Smooth muscle cell of the brain vasculature (primary cell): Measurements from ENCODE around the gene FOXC1.

ENCODE experiments used
- DNase-seq: peaks from one replicate; pipeline ENCODE4 v3.0.0-alpha.2; 2012; ENCODE audit warnings: low read depth, low spot score

The FOXC1 gene

DNA sequence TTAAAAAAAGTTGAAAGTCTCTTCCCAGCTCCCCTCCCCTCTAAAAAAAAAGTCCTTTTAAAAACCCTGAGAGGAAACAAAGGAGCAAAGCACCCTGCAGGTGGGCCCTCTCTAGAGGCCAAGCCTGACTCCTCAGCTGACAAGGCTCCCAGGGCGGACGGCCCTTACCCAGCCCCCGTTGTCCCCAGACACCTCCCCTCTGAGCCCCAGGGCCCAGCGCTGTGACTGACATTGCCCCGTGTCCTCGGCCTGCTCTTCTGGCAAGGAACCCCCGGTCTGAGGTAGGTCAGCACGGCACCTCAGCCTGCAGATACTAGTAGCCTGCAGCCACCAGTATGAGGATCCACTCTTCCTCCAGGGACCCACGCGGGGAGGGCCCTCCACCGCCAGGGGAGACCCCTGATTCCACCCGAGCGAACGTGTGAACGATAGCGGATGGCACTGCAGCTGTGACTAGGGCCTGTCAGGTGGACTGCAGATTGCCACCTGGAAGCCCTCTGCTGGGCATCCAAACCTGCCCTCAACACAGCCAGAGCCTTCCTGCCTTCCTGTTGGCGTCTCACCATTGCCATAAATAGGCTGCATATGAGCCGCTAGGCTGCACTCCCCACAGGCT lies 34.2 kb downstream of the FOXC1 start:
- DNase-seq: no peak

DNA sequence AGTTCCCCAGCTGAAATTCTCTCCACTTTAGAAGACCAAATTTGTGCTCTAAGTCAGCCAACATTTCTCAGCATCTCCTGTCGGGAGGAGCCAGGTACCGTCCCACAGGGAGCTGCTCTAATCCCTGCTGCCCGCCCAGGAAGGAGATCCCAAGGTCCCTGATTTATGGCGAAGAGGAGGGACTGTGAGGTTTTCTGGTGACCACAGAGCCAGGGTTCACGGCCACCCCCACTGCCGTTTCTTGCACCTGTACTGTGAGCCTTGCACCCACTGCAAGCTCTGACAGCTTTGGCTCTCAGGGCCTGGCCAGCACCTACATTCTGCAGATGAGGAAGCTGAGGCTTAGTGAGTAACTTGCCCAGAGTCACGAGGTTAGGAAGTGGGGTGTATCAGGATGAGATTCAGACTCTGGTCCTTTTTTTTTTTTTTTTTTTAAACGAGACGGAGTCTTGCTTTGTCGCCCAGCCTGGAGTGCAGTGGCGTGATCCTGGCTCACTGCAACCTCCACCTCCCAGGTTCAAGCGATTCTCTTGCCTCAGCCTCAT lies 34.9 kb downstream of the FOXC1 start:
- no peak for DNase-seq

GRCh38 chr6:1645466-1646185 lies 35.9 kb downstream of the FOXC1 start:
- no peak for DNase-seq

DNA sequence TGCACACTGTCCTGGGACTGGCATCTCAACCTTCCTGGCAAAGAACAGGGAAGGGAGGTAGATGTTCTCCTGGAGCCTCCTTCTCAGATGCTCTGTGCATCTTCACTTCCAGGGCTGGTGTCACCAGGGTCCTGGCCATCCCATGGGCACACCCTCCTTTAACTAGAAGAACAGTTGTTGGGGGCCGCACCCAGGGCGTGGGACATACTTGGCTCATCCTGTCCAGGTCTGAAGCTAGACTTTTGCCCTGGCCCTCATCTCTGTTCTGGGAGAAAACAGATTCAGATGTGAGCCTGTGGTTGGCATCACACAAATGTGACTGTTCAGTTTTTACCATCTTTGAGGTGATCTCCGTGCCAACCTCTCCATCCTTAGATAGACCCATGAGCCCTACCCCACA lies 41.6 kb downstream of the FOXC1 start:
- no peak for DNase-seq

- DNase-seq: no peak
These were observed 43.1 kb downstream of the FOXC1 start for GRCh38 chr6:1652842-1653241.

- DNase-seq: no peak
These were observed 44.3 kb downstream of the FOXC1 start for GRCh38 chr6:1654054-1654453.

- no peak for DNase-seq
These were observed 47.5 kb downstream of the FOXC1 start for GRCh38 chr6:1657116-1657770.

DNA sequence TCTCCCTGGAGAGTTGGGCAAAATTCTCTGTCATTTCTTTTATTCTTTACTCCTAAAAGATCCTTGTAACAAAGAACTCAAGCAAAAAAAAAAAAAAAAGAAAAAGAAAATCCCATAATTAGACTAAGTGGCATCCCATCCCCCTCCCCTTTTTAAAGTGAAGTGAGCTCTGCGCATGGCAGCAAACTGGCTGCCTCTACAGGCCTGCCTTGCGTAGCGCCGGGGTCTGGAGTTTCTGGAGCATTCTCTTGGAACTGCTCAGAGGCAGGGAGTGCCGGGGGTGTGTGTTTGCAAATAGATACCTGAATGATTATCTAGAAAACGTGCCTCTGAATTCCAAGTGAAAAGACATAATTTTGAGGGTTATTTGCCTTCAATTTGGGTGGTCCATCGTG lies 48.1 kb downstream of the FOXC1 start:
- no peak for DNase-seq

DNA sequence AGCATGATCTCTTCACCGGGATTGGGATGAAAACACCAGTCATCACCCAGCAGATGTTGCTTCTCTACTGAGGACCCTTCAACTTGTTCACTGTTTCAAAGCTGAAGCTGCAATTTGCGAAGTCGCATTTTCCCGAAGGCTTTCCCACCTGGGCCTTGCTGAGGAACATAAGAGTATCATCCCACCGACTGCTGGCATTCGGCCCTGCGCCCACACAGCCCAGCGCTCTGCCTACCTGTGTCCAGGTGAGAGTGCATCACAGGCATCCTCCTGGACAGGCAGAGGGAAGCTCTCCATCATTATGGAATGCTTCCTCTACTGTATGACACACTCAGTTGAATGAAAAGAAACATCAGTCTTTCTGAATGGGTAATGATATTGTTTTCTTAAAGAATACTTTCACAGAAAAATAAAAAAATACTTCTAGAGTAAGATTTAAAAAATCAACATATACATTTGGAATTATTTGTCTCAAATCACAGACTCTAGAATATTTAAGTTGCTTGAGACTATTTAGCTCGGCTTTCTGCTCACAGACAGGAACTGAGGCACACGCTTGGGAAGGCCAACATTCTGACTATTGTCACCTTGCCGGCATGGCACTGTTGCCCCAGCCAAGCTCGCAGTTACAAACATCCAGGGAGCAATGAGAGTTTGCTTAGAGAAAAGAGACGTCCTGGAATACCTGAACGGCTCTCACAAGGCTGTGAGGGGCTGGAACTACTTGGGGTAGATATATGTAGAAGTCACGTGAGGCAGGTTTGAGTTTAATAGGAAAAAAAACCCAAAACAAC lies 48.7 kb downstream of the FOXC1 start:
- no peak for DNase-seq

- no peak for DNase-seq
These were observed 50.1 kb downstream of the FOXC1 start for GRCh38 chr6:1659816-1660215.

DNA sequence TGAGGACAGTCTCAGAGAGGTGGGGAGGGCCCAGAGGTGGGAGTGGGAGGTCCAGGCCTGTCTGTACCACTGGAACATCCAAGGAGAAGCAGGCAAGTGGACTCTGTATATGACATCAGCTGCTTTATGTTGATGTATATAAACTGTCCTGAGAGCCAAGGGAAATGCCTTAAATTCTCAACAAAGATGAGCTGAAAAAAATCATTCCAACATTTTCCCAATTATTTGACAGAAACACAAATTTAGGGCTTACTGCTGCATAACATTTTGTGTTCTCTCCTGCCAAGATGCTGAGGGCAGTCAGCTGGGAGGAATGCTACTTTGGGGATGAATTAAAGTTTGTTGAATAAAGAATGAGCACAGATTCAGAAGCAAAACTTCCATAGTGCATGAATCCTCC lies 52.8 kb downstream of the FOXC1 start:
- DNase-seq: no peak
